ENCODE measurements around the gene AIFM1.

The AIFM1 gene

DNA sequence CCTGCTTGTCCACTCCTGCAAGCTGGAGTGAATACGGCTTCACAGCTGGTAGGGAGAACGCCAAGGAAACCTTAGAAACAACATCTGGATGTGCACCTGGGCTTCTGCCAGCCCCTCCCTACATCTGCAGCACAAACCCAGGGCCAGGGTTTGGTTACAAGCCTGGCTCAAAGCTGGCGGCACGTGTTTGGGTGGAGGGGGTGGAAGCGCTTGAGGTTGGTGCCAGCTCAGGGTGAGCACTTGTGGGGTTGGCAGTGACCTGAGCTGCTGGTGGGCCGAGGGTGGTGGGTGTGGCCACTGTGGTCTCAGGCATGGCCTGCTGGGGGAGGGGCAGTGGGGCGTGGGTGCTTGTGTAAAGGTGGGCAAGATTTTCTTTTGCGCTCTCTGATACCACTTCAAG is 70.9 kb downstream of the AIFM1 start:
- ATAC-seq: no peak
- TF ChIP-seq BACH2 (CRISPR knock-in tag; IDR thresholded peaks at IDR 0.05; ENCODE audit: borderline replicate concordance): no peak
- no peak for TF ChIP-seq TCF4 (CRISPR knock-in tag; IDR thresholded peaks at IDR 0.05; ENCODE audit: borderline replicate concordance)
- TF ChIP-seq, protein P1, sequence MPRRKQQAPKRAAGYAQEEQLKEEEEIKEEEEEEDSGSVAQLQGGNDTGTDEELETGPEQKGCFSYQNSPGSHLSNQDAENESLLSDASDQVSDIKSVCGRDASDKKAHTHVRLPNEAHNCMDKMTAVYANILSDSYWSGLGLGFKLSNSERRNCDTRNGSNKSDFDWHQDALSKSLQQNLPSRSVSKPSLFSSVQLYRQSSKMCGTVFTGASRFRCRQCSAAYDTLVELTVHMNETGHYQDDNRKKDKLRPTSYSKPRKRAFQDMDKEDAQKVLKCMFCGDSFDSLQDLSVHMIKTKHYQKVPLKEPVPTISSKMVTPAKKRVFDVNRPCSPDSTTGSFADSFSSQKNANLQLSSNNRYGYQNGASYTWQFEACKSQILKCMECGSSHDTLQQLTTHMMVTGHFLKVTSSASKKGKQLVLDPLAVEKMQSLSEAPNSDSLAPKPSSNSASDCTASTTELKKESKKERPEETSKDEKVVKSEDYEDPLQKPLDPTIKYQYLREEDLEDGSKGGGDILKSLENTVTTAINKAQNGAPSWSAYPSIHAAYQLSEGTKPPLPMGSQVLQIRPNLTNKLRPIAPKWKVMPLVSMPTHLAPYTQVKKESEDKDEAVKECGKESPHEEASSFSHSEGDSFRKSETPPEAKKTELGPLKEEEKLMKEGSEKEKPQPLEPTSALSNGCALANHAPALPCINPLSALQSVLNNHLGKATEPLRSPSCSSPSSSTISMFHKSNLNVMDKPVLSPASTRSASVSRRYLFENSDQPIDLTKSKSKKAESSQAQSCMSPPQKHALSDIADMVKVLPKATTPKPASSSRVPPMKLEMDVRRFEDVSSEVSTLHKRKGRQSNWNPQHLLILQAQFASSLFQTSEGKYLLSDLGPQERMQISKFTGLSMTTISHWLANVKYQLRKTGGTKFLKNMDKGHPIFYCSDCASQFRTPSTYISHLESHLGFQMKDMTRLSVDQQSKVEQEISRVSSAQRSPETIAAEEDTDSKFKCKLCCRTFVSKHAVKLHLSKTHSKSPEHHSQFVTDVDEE (CRISPR knock-in tag; IDR thresholded peaks at IDR 0.05): no peak
- TF ChIP-seq CSDC2 (CRISPR knock-in tag; IDR thresholded peaks at IDR 0.05): no peak
- no peak for TF ChIP-seq SNAI2 (CRISPR knock-in tag; IDR thresholded peaks at IDR 0.05)
- no peak for TF ChIP-seq PPARA (CRISPR knock-in tag; IDR thresholded peaks at IDR 0.05; ENCODE audit: borderline replicate concordance)
- TF ChIP-seq CSRNP3 (CRISPR knock-in tag; IDR thresholded peaks at IDR 0.05): no peak
- no peak for TF ChIP-seq OSR1 (CRISPR knock-in tag; IDR thresholded peaks at IDR 0.05)
- TF ChIP-seq ARNTL (CRISPR knock-in tag; IDR thresholded peaks at IDR 0.05; ENCODE audit: borderline replicate concordance, low read depth): no peak
- no peak for TF ChIP-seq TOX (CRISPR knock-in tag; IDR thresholded peaks at IDR 0.05; ENCODE audit: borderline replicate concordance)
- TF ChIP-seq RARB (CRISPR knock-in tag; IDR thresholded peaks at IDR 0.05): no peak
- no peak for TF ChIP-seq ESRRG (CRISPR knock-in tag; IDR thresholded peaks at IDR 0.05)
- no peak for TF ChIP-seq ISL1 (CRISPR knock-in tag; IDR thresholded peaks at IDR 0.05)
- TF ChIP-seq, protein P2, sequence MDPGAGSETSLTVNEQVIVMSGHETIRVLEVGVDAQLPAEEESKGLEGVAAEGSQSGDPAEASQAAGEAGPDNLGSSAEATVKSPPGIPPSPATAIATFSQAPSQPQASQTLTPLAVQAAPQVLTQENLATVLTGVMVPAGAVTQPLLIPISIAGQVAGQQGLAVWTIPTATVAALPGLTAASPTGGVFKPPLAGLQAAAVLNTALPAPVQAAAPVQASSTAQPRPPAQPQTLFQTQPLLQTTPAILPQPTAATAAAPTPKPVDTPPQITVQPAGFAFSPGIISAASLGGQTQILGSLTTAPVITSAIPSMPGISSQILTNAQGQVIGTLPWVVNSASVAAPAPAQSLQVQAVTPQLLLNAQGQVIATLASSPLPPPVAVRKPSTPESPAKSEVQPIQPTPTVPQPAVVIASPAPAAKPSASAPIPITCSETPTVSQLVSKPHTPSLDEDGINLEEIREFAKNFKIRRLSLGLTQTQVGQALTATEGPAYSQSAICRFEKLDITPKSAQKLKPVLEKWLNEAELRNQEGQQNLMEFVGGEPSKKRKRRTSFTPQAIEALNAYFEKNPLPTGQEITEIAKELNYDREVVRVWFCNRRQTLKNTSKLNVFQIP (CRISPR knock-in tag; IDR thresholded peaks at IDR 0.05; ENCODE audit: borderline replicate concordance, low read depth): no peak
- TF ChIP-seq, protein P3, sequence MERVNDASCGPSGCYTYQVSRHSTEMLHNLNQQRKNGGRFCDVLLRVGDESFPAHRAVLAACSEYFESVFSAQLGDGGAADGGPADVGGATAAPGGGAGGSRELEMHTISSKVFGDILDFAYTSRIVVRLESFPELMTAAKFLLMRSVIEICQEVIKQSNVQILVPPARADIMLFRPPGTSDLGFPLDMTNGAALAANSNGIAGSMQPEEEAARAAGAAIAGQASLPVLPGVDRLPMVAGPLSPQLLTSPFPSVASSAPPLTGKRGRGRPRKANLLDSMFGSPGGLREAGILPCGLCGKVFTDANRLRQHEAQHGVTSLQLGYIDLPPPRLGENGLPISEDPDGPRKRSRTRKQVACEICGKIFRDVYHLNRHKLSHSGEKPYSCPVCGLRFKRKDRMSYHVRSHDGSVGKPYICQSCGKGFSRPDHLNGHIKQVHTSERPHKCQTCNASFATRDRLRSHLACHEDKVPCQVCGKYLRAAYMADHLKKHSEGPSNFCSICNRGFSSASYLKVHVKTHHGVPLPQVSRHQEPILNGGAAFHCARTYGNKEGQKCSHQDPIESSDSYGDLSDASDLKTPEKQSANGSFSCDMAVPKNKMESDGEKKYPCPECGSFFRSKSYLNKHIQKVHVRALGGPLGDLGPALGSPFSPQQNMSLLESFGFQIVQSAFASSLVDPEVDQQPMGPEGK (CRISPR knock-in tag; IDR thresholded peaks at IDR 0.05; ENCODE audit: borderline replicate concordance): no peak
- TF ChIP-seq CREB5 (CRISPR knock-in tag; IDR thresholded peaks at IDR 0.05; ENCODE audit: low read depth): no peak
- TF ChIP-seq ZNF70 (CRISPR knock-in tag; IDR thresholded peaks at IDR 0.05): no peak
- no peak for TF ChIP-seq ZFP3 (CRISPR knock-in tag; IDR thresholded peaks at IDR 0.05)
- TF ChIP-seq ZC3H10 (CRISPR knock-in tag; IDR thresholded peaks at IDR 0.05): no peak

- TF ChIP-seq TCF4 (CRISPR knock-in tag; IDR thresholded peaks at IDR 0.05; ENCODE audit: borderline replicate concordance): no peak
- no peak for TF ChIP-seq PPARA (CRISPR knock-in tag; IDR thresholded peaks at IDR 0.05; ENCODE audit: borderline replicate concordance)
- ATAC-seq: no peak
These were observed 72.4 kb downstream of the AIFM1 start for GRCh38 chrX:130093271-130093670.

DNA sequence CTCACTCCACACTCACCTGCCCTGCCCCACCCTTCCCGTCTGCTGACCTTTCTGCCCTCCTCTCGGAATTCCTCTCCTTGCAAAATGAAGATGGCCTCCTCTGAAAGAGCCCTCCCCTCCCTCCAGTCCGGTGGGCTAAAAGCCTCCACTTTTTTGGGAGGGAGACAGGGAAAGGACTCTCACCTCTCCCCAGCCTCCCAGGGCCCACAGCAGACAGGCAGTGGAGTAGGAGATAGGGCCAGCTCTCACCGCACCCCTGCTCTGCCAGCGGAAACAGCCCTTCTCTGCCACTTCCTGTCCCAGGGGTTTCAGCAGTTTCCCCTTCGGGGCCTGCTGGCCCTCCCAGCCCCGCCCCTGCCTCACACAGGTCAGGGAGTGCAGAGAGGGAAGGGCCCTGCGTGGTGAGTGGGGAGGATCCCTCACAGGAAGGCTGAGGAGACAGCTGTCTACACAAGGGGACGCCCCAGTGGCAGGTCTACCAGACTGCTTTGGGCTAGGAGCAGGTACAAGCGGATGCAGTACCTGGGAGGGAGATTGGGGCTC is 73.6 kb downstream of the AIFM1 start:
- peak; percentile 18; the same call in 1 of the 3 replicates for ATAC-seq
- TF ChIP-seq ZFP3 (CRISPR knock-in tag; IDR thresholded peaks at IDR 0.05) (no peak), ZC3H10 (CRISPR knock-in tag; IDR thresholded peaks at IDR 0.05) (no peak)

GRCh38 chrX:130090364-130090763 is 75.3 kb downstream of the AIFM1 start:
- ATAC-seq: no peak
- TF ChIP-seq, protein P2 (CRISPR knock-in tag; IDR thresholded peaks at IDR 0.05; ENCODE audit: borderline replicate concordance, low read depth): no peak
- TF ChIP-seq, protein P1 (CRISPR knock-in tag; IDR thresholded peaks at IDR 0.05): no peak
- no peak for TF ChIP-seq CREB5 (CRISPR knock-in tag; IDR thresholded peaks at IDR 0.05; ENCODE audit: low read depth)
- TF ChIP-seq ZFP30 (CRISPR knock-in tag; IDR thresholded peaks at IDR 0.05): no peak
- no peak for TF ChIP-seq ARNTL (CRISPR knock-in tag; IDR thresholded peaks at IDR 0.05; ENCODE audit: borderline replicate concordance, low read depth)
- no peak for TF ChIP-seq ZNF70 (CRISPR knock-in tag; IDR thresholded peaks at IDR 0.05)
- TF ChIP-seq SNAI2 (CRISPR knock-in tag; IDR thresholded peaks at IDR 0.05): no peak
- no peak for TF ChIP-seq ZC3H10 (CRISPR knock-in tag; IDR thresholded peaks at IDR 0.05)
